Muscle of arm (tissue), 12 donors: ENCODE measurements around the gene TSNAX. TPM values are rescaled to one million over a fixed set of nuclear protein-coding genes. Genes with fewer than 3 reads are reported as not detected.
"Not testable (repeated sequence)": the region's sequence is repeated elsewhere in the genome, so short reads cannot be mapped to it uniquely, and the experiment has no call there.

ENCODE experiments used
- DNase-seq: peaks from one replicate; pipeline ENCODE4 v3.0.0-alpha.2; 2013
- polyA plus RNA-seq, 12 donors: library from polyadenylated mRNA; unstranded; fragments of 120-200 nt; gene quantifications; one replicate each; pipeline ENCODE4 v1.2.1, GENCODE V29; 2013; ENCODE audit not compliant: insufficient read length in 12 of 12

Gene TSNAX
- polyA plus RNA-seq, 12 donors = 28.1 to 41.1 (median 37.4) TPM; not detected in 1

- DNase-seq = no peak
Measured at GRCh38 chr1:231557898-231558707, 29.6 kb downstream of the TSNAX start.

GRCh38 chr1:231558708-231559185 is 30.3 kb downstream of the TSNAX start:
- no peak for DNase-seq

- no peak for DNase-seq
Measured at GRCh38 chr1:231561647-231562383, 33.3 kb downstream of the TSNAX start.

GRCh38 chr1:231563247-231563646 is 34.8 kb downstream of the TSNAX start:
- no peak for DNase-seq

GRCh38 chr1:231564373-231564772 is 35.9 kb downstream of the TSNAX start:
- no peak for DNase-seq

- DNase-seq = no peak
Measured at GRCh38 chr1:231566496-231566895, 38.0 kb downstream of the TSNAX start.

- DNase-seq = not testable (repeated sequence)
Measured at GRCh38 chr1:231570262-231570661, 41.8 kb downstream of the TSNAX start.

- no peak for DNase-seq
Measured at GRCh38 chr1:231571904-231572303, 43.4 kb downstream of the TSNAX start.

- no peak for DNase-seq
Measured at GRCh38 chr1:231575472-231575871, 47.0 kb downstream of the TSNAX start.

GRCh38 chr1:231576804-231577718 is 48.6 kb downstream of the TSNAX start:
- DNase-seq = no peak

- no peak for DNase-seq
Measured at GRCh38 chr1:231580874-231581273, 52.4 kb downstream of the TSNAX start.

GRCh38 chr1:231581859-231582258 is 53.4 kb downstream of the TSNAX start:
- no peak for DNase-seq

GRCh38 chr1:231583376-231583775 is 54.9 kb downstream of the TSNAX start:
- no peak for DNase-seq

GRCh38 chr1:231584117-231584516 is 55.6 kb downstream of the TSNAX start:
- DNase-seq = no peak

GRCh38 chr1:231584921-231585320 is 56.5 kb downstream of the TSNAX start:
- no peak for DNase-seq

GRCh38 chr1:231590453-231591198 is 62.2 kb downstream of the TSNAX start:
- peak; percentile 47 for DNase-seq

- no peak for DNase-seq
Measured at GRCh38 chr1:231591466-231591865, 63.0 kb downstream of the TSNAX start.

GRCh38 chr1:231592809-231593208 is 64.3 kb downstream of the TSNAX start:
- no peak for DNase-seq

- not testable (repeated sequence) for DNase-seq
Measured at GRCh38 chr1:231593264-231593663, 64.8 kb downstream of the TSNAX start.

- no peak for DNase-seq
Measured at GRCh38 chr1:231594123-231594522, 65.7 kb downstream of the TSNAX start.

- DNase-seq = no peak
Measured at GRCh38 chr1:231594749-231595148, 66.3 kb downstream of the TSNAX start.
